Brain pericyte (primary cell): ENCODE results near the gene SSX4.
"Not testable (repeated sequence)": the region's sequence is repeated elsewhere in the genome, so short reads cannot be mapped to it uniquely, and the experiment has no call there.

Experiments
- DNase-seq: peaks from one replicate; pipeline ENCODE4 v3.0.0-alpha.2; 2012; ENCODE audit warnings: low read depth, low spot score

SSX4 gene

GRCh38 chrX:48383239-48383638 lies at the start of gene SSX4:
Gene SSX4, plus strand, starts transcription at chrX:48383539. Its CDS starts 515 bp downstream, at chrX:48384054.
- DNase-seq: not testable (repeated sequence)

GRCh38 chrX:48346059-48346458 lies 37.3 kb upstream of the SSX4 start:
- DNase-seq: not testable (repeated sequence)

GRCh38 chrX:48356315-48357094 lies 26.8 kb upstream of the SSX4 start, which contains the start of gene SSX3:
Gene SSX3, minus strand, starts transcription at chrX:48356703. Its CDS starts 1,454 bp downstream, at chrX:48355249.
- DNase-seq: not testable (repeated sequence)

GRCh38 chrX:48357681-48358080 lies 25.7 kb upstream of the SSX4 start:
- DNase-seq: no peak

- not testable (repeated sequence) for DNase-seq
Measured at GRCh38 chrX:48359281-48359680, 24.1 kb upstream of the SSX4 start.

GRCh38 chrX:48367717-48368408 lies 15.5 kb upstream of the SSX4 start:
- DNase-seq: not testable (repeated sequence)

GRCh38 chrX:48370408-48370807 lies 12.9 kb upstream of the SSX4 start:
- DNase-seq: not testable (repeated sequence)

GRCh38 chrX:48396931-48397330 lies 13.6 kb downstream of the SSX4 start:
- not testable (repeated sequence) for DNase-seq

- DNase-seq: not testable (repeated sequence)
Measured at GRCh38 chrX:48397825-48398224, 14.5 kb downstream of the SSX4 start.

GRCh38 chrX:48411860-48412259 lies 28.5 kb downstream of the SSX4 start, which contains the start of gene SSX4B:
Gene SSX4B, minus strand, starts transcription at chrX:48411960. Its CDS starts 588 bp downstream, at chrX:48411372.
- not testable (repeated sequence) for DNase-seq

GRCh38 chrX:48427027-48427716 lies 43.8 kb downstream of the SSX4 start:
- DNase-seq: not testable (repeated sequence)

- not testable (repeated sequence) for DNase-seq
Measured at GRCh38 chrX:48429606-48430005, 46.3 kb downstream of the SSX4 start.

GRCh38 chrX:48430166-48430565 lies 46.8 kb downstream of the SSX4 start:
- DNase-seq: not testable (repeated sequence)

- DNase-seq: not testable (repeated sequence)
Measured at GRCh38 chrX:48433713-48434112, 50.4 kb downstream of the SSX4 start.
